ENCODE data around the gene SLC29A4.

SLC29A4 gene

DNA sequence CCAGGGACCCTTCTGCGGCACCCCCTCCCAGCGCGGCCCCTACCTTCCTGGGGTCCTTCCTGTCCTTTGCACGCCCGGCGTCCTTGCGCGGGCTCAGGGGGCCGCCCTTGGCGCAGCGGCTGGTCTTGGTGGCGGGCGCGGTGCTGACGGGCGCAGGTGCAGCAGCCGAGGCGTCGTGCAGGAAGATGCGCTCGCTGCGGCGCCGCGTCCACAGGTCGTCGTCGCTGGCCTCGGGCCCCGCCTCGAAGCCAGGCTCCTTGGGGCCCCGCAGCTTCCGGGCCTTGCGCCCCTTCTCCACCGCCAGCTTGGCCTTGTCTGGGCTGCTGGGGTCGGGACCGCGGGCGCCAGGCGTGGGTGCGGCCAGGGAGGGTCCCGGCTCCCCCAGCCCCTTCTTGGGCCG is 49.8 kb downstream of the SLC29A4 start:
- DNase-seq: no peak

DNA sequence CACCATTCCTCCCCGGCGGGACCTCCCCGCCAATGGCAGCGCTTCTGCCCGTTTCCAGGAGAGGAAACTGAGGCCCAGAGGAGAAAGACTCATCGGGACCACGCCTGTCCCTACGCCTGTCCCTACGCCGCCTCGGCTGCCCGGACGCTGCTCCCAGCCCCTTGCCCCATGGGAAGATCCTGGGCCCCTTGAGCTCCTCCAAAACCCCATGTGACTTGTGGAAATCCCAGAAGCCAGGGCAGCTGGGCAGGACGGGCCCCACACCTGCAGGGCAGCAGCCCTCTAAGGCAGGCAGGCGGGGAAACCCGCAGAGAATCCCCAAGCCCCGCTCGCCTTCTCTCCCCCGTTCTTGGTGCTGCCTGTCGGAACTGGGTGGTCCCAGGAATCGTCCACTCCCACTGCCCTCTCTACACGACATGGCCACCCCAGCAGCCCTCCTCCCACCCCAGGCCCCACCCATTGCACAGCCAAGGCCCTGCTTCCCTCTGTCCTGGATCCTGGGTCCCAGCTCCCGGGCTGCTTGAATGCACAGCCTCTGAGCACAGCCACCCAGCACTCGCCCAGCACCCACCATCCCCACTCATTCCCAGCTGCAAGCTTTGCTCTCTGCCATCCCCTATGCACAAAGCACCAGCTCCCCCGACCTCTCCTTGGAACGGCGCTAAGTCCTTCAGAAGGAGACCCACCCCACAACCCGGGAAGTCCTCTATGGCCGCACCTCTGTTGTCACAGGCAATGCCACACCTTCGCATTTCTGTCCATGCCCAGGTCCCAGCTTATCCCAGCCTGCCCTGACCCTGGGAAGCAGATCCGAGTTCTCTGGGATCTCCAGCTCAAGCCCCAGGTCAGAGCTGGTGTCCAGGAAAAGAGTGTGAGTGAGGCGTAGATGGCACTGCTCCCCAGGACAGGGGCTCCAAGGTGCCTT is 50.6 kb downstream of the SLC29A4 start:
- DNase-seq: no peak

GRCh38 chr7:5334671-5335070 is 51.9 kb downstream of the SLC29A4 start:
- no peak for DNase-seq

GRCh38 chr7:5337047-5337446 is 54.3 kb downstream of the SLC29A4 start:
- no peak for DNase-seq

GRCh38 chr7:5339955-5340354 is 57.2 kb downstream of the SLC29A4 start:
- DNase-seq: no peak

DNA sequence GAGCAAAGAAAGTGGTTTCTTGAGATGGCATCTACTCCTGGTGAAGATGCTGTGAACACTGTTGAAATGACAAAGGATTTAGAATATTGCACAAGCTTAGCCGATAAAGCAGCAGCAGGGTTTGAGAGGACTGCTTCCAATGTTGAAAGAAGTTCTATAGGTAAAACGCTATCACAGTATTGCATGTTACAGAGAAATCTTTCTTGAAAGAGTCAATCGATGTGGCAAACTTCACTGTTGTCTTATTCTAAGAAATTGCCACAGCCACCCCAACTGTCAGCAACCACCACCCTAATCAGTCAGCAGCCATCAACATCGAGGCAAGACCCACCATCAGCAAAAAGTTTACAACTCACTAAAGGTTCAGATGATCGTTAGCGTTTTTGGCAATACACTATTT is 59.9 kb downstream of the SLC29A4 start:
- DNase-seq: no peak

GRCh38 chr7:5343884-5344283 is 61.1 kb downstream of the SLC29A4 start:
- no peak for DNase-seq

DNA sequence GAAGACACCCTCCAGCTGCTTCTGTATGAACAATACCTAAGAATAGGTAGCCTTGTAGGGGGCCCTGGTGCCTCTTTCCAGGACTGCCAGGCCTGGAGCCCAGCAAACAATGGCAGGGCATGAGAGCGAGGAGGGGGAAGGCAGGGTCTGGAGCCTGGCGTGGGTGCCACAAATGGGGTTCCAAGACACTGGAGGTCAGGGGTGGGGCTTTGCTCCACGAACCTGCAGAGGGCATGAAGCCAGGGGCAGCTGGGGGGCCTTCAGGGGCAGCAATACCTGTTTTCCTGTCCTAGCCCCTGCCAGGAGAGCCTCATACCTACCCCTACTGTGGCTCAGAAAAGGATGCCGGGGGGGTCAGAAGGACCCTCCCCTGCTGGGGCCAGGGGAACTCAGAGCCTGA is 61.6 kb downstream of the SLC29A4 start:
- no peak for DNase-seq

- no peak for DNase-seq
Measured at GRCh38 chr7:5345171-5345570, 62.4 kb downstream of the SLC29A4 start.

GRCh38 chr7:5345671-5346070 is 62.9 kb downstream of the SLC29A4 start:
- DNase-seq: no peak

- no peak for DNase-seq
Measured at GRCh38 chr7:5348134-5349004, 65.6 kb downstream of the SLC29A4 start.

- DNase-seq: no peak
Measured at GRCh38 chr7:5349005-5349380, 66.2 kb downstream of the SLC29A4 start.

DNA sequence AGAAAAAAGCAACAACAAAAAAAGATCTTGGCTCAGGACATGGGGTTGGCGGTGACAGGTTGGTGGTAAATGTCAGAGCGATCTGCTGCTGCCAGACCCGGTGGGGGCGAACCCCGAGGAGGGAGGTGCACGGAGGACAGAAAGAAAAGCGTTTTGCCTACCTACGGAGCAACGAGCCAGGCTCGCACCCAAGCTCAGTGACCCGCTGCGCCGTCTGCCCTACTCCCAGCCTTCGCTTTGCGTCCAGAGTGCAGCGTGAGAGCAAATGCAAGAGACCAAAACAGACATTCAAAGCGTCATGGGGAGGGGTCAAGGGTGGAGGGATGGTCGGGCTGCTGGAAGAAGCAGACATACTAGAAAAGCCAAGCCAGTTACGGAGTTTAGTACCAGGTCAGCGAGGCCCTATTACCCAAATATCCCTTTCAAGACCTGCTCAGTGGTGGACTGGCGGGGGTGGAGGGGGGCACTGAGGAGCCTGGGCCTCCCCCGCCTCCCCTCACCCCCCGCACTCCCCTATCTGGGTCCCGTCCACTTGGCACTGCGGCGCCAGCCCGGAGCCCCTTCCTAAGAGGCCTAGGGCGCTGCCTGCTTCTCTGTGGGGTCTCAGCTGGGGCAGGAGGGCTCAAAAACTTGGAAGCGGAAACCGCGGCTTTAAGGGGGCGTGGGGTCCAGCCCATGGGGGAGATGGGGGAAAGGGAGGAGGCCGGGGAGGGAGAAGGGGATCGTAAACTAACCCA is 66.9 kb downstream of the SLC29A4 start:
- DNase-seq: no peak

DNA sequence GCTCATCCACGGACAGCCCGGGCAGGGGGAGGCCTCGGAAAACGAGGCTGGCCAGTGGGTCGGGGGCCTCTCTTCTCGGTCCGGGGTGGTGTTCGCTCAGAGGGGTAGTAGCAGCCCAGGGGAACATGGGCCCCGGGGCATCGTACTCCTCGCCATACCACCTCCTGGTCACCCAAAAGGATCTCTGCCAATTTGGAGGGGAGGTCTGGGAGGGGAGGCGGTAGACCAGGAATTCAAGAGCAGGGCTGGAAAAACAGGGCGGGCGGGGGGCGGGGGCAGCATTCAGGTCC is 67.4 kb downstream of the SLC29A4 start:
- DNase-seq: no peak

DNA sequence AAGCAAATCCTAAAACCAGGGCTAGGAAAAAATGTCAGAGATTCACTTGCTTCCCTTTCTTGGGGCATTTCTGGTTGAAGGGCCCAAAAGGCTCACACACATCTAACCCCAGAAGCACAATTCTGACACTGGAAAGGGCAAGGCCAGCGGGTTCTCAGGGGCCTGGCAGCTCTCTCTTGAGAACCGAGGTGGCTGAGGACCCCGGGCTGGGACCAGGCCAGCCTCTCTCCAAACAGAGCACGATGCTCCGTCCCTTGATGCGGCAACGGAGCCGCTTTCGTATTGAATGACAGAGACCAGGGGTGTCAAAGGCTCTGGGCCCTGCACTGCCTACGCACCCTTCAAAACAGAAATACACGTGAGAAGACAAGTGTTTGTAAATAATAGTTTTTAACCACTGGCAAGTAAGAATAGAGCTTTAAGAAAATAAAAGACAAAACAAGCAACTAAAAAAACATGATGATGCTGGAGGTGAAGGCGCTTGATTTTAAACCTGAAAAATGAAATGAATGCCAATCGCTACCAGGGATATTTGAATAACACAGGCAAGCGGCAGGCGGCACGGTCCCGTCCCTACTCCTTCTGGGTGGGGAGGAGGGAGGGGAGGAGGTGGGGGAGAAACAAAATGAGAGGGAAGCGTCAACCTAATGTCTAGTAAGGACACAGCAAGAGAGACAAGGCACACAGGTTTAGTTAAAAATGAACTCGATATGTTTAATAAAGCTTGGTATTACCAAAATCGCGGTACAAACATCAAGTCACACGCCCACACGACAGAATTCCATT is 68.0 kb downstream of the SLC29A4 start:
- no peak for DNase-seq

DNA sequence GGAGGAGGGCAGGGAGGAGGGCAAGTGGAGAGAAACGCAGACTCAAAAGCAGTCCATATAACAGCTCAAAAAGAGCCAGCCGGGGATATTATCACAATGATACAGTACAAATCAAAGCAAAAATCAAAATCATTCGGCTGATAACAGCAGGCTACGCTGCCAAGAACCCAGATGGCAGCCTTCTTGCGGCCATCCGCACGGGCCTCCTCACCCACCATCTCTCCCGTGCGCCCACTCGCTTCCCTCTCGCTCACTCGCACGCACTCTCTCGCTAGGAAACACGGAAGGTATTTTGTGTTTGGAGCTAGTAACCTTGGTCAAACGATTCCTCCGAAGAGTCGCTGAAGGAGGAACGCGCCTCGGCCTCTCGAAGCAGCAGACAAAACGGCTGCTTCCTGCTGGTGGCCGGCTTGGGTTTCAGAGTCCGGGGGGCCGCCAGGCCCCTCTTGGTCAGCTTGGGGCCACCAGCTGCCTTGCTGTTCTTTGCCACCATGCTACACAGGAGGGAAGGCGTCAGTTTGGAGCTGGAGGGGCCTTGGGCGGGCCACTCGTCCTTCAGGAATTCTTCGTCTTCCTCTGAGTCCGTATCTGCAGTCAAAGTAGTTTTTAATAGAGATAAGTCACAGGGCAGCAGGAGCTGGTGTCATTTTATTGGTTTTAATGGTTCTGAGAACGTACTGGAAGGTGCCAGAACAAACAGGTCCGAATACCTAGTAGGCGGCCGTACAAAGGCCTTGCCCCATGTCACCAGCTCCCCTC is 68.9 kb downstream of the SLC29A4 start:
- no peak for DNase-seq

- DNase-seq: no peak
Measured at GRCh38 chr7:5352440-5353010, 69.8 kb downstream of the SLC29A4 start.

DNA sequence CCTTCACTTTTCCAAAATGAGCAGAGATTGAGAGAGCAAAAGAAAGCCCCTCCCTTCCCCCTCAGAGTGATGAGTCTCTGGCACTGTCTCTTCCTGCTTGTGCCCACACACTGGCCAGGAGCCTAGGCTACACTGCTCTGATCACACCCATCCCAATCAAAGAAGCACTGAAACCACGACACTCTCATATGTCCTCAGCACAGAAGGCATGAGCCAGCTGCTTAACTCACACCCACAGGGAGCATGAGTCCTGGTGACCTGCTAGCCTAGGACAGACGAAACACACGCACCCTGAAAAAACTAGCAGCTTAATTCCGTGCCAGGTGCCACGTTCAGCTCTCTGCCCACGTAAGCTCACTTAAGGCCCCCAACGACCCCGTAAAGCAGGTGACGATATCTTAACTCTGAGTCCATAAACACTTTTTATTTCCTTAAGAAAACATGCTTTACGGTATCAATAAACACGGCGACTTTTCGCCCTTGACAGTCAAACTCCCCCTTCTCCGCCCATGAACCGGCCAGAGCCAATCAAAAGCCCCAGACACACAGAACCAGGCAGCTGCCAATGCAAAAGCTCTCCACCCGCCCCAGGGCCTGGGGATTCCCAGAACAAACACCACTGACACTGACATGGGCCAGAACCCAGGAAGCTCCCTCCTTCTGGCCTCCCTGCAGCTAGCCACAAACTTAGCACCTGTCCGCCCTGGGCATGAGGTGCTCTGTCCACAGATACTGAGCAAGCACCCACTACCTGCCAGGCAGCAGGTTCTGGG is 71.9 kb downstream of the SLC29A4 start:
- DNase-seq: no peak

All from amniotic stem cell (primary cell).